MCF 10A (cell line): ENCODE results near the gene TMEM87B. TPM values are rescaled to one million over a fixed set of nuclear protein-coding genes. Genes with fewer than 3 reads are reported as not detected.

ENCODE experiments used
- BruUV-seq: library from RNA; stranded (reverse); fragments of 400-500 nt; replicated peaks from 2 replicates; lab custom pipeline; 2021; lab: Mats Ljungman, UMichigan
- CTCF ChIA-PET: fragments of 300-600 bp; sonication (Branson Sonifier 250); formaldehyde crosslinking; extraction: SDS; loops from one replicate; lab custom pipeline; 2021; ENCODE audit warnings: antibody characterized with exemption, inconsistent platforms; lab: Yijun Ruan, JAX
- POLR2A ChIA-PET: fragments of 300-600, 350-650 bp; sonication (Branson Sonifier 250); formaldehyde crosslinking; extraction: SDS; loops from one replicate; lab custom pipeline; 2020; ENCODE audit warnings: antibody characterized with exemption, inconsistent platforms; lab: Yijun Ruan, JAX
- DNase-seq: peaks from one replicate; pipeline ENCODE4 v3.0.0-alpha.2; 2018; ENCODE audit not compliant: unreplicated experiment
- H3K27ac Mint-ChIP-seq: one replicate; pipeline ENCODE4 v1.8.0; 2022; ENCODE audit warnings: mild to moderate bottlenecking, low read depth, mixed read lengths; ENCODE audit not compliant: unreplicated experiment
- H3K27me3 Mint-ChIP-seq: one replicate; pipeline ENCODE4 v1.8.0; 2022; ENCODE audit warnings: mixed read lengths; ENCODE audit not compliant: insufficient read depth, unreplicated experiment
- H3K36me3 Mint-ChIP-seq: one replicate; pipeline ENCODE4 v1.8.0; 2022; ENCODE audit warnings: mild to moderate bottlenecking, moderate library complexity, mixed read lengths; ENCODE audit not compliant: insufficient read depth, unreplicated experiment
- H3K4me1 Mint-ChIP-seq: one replicate; pipeline ENCODE4 v1.8.0; 2022; ENCODE audit warnings: mixed read lengths; ENCODE audit not compliant: insufficient read depth, unreplicated experiment
- H3K4me3 Mint-ChIP-seq: one replicate; pipeline ENCODE4 v1.8.0; 2022; ENCODE audit warnings: mild to moderate bottlenecking, moderate library complexity, mixed read lengths; ENCODE audit not compliant: unreplicated experiment
- H3K9me3 Mint-ChIP-seq: one replicate; pipeline ENCODE4 v1.8.0; 2022; ENCODE audit warnings: mixed read lengths; ENCODE audit not compliant: unreplicated experiment
- intact Hi-C: fragments of 100-400 bp; cut with micrococcal nuclease; formaldehyde crosslinking; loops from 2 replicates; pipeline ENCODE4 v1.14.1; 2022
- total RNA-seq: library from RNA; stranded (reverse); gene quantifications from 2 replicates; pipeline ENCODE4 v1.2.3, GENCODE V29; 2022
- TF ChIP-seq, protein P1 (sequence below): fragments of 200-600 bp; IDR thresholded peaks from one replicate; pipeline ENCODE4 v1.8.0; 2022; ENCODE audit warnings: antibody characterized with exemption, mild to moderate bottlenecking; ENCODE audit not compliant: unreplicated experiment

TMEM87B gene
- total RNA-seq, 1 experiment from 2014 or later: 29.1 TPM

DNA sequence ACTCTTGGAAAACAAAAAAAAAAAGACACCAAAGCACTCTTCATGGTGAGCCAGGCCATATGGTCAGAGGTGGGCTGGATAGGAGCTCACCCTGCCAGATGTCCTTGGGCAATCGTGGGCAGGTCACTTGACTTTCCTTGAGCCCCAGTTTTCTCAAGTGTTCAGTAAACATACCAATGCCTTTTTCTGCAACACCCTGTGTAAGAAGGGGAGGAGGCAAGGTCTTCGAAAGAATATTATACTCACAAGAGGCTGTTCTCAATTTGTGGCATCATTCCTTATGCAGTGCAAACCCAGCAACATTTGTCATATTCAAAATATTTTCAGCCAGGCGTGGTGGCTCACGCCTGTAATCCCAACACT, 22.9 kb upstream of the TMEM87B start:
- Mint-ChIP-seq H3K4me3 (peak overlapping the region; percentile 62), H3K4me1 (peaks cover 18% of the 10 kb centered on the region), H3K27ac (peak overlapping the region; percentile 86), H3K9me3 (peaks cover under 1% of the 10 kb centered on the region), H3K27me3 (no peaks in the 10 kb centered on the region), H3K36me3 (no peaks in the 10 kb centered on the region)
- BruUV-seq: no TSS peak
- intact Hi-C loops: no loop called here
- CTCF ChIA-PET: interaction anchor here (0.6 to 2.0 kb wide), 4 partner anchors 16 to 149 kb away, joined by 3 to 7 read pairs (median 4); partner anchors contain the start of gene ANAPC1
- TF ChIP-seq, protein P1, sequence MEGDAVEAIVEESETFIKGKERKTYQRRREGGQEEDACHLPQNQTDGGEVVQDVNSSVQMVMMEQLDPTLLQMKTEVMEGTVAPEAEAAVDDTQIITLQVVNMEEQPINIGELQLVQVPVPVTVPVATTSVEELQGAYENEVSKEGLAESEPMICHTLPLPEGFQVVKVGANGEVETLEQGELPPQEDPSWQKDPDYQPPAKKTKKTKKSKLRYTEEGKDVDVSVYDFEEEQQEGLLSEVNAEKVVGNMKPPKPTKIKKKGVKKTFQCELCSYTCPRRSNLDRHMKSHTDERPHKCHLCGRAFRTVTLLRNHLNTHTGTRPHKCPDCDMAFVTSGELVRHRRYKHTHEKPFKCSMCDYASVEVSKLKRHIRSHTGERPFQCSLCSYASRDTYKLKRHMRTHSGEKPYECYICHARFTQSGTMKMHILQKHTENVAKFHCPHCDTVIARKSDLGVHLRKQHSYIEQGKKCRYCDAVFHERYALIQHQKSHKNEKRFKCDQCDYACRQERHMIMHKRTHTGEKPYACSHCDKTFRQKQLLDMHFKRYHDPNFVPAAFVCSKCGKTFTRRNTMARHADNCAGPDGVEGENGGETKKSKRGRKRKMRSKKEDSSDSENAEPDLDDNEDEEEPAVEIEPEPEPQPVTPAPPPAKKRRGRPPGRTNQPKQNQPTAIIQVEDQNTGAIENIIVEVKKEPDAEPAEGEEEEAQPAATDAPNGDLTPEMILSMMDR: no peak
- peak; percentile 72 for DNase-seq
- POLR2A ChIA-PET: interaction anchor here (1.5 to 1.7 kb wide), 2 partner anchors 17 to 136 kb away, joined by 4 to 5 read pairs; no protein-coding TSS in a partner anchor

DNA sequence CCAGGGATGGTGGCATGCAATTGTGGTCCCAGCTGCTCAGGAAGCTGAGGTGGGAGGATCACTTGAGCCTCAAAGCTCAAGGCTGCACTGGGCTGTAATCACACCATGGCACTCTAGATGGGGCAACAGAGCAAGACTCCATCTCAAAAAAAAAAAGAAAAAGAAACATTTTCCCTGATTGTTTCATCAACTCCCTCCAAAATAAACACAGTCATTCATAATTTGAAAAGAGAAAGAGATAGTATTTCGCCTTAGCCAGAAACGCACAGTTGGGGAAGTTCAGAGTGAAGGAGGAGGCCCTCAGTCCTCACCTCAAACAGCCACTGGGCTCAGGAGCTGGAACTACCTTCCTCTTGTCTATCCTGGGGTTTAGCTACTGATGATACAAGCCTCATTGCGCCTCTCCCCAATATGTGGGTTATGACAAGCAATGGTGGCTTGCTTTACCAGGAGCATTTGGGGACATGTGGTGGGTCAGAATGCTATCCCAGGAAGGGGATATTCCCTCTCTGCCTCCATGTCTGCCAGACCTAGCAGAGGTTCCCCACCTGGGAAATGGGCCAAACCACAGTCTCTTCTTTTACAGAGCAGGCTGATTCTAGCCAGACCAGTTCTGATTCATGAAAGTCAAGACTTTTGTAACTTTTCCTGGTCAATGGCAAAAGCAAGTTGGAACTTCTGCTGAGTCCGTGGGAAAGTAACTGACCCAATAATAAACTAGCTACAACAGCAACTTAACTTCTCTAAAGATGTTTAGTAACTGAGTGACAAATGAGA, 22.2 kb upstream of the TMEM87B start:
- Mint-ChIP-seq H3K9me3 (peaks cover 7% of the 10 kb centered on the region), H3K4me3 (no peak overlapping the region), H3K4me1 (peaks cover 18% of the 10 kb centered on the region), H3K27me3 (no peaks in the 10 kb centered on the region), H3K36me3 (peaks cover 5% of the 10 kb centered on the region), H3K27ac (peak overlapping the region; percentile 86)
- DNase-seq: peak; percentile 95
- TF ChIP-seq, protein P1: no peak
- ChIA-PET CTCF (interaction anchor here (1.0 to 2.0 kb wide), 3 partner anchors 15 to 149 kb away, joined by 3 to 7 read pairs (median 3); partner anchors contain the start of gene ANAPC1), POLR2A (interaction anchor here (0.9 to 1.7 kb wide), 6 partner anchors 12 to 148 kb away, joined by 3 to 5 read pairs (median 4); partner anchors contain the start of gene ANAPC1)
- intact Hi-C loops: no loop called here
- no TSS peak for BruUV-seq

DNA sequence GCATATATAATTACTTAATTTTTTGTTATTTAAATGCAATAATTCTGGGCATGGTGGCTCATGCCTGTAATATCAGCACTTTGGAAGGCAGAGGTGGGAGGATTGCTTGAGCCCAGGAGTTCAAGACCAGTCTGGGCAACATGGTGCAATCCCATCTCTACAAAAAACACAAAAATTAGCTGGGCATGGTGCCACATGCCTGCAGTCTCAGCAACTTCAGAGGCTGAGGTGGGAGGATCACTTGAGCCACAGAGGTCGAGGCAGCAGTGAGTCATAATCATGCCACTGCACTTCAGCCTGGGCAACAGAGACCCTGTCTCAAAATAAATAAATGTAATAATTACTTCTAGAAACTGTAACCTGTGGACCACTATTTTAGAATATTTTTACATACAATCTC, 21.5 kb upstream of the TMEM87B start:
- Mint-ChIP-seq H3K36me3 (peaks cover 6% of the 10 kb centered on the region), H3K27me3 (no peaks in the 10 kb centered on the region), H3K4me3 (no peak overlapping the region), H3K4me1 (peaks cover 18% of the 10 kb centered on the region), H3K9me3 (peaks cover 9% of the 10 kb centered on the region), H3K27ac (no peak overlapping the region)
- peak; percentile 89 for DNase-seq
- no TSS peak for BruUV-seq
- CTCF ChIA-PET: no interaction called here
- POLR2A ChIA-PET: interaction anchor here (0.9 to 1.7 kb wide), 5 partner anchors 12 to 149 kb away, joined by 3 to 5 read pairs (median 4); partner anchors contain the start of gene ANAPC1
- TF ChIP-seq, protein P1: no peak
- intact Hi-C loops: no loop called here

DNA sequence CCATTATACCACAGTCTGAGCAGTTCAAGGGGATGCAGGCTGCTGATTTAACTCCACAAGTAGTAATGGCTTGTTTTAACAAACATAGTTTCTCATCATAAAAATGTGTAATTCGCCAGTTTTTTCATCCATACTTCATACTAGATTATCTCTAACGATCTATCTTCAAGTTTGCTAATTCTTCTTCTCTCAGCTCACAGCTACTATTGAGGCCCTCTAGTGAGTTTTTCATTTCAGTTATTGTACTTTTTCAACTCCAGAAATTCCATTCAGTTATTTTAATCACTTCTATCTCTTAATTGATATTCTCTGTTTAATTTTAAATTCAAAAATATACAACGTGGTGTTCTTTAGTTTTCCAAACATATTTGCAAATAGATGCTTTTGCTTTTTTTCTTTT, 20.1 kb upstream of the TMEM87B start:
- H3K36me3 Mint-ChIP-seq: peaks cover 6% of the 10 kb centered on the region
- TF ChIP-seq, protein P1: no peak
- intact Hi-C loops: no loop called here
- peaks cover 18% of the 10 kb centered on the region for H3K4me1 Mint-ChIP-seq
- POLR2A ChIA-PET: interaction anchor here (0.7 to 0.9 kb wide), 2 partner anchors 13 to 58 kb away, joined by 3 read pairs; no protein-coding TSS in a partner anchor
- CTCF ChIA-PET: interaction anchor here (0.6 to 1.3 kb wide), 2 partner anchors 147 to 1354 kb away, joined by 3 read pairs; no protein-coding TSS in a partner anchor
- no peak overlapping the region for H3K27ac Mint-ChIP-seq
- DNase-seq: no peak
- no peaks in the 10 kb centered on the region for H3K27me3 Mint-ChIP-seq
- BruUV-seq: no TSS peak
- peaks cover 9% of the 10 kb centered on the region for H3K9me3 Mint-ChIP-seq
- no peak overlapping the region for H3K4me3 Mint-ChIP-seq
